ENCODE results near the gene GATM.

DNA sequence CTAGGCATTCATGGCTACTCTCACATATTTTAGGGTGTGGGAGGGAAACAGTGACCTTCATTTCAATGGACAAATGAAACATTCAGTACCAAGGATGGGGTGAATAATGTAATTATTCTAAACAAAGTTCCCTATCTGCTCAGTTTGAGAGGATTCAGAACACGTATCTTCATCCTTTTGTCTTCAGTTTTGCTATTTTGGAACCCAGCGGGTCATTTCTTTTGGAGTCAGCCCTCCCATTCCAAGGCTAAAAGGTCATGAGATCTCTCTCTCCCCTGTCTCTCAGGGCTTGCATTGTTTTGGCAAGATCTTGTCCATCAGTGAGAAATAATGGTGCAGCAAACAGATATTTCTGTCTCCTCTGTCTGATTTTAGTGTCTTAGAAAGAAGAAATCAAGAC is 16.3 kb upstream of the GATM start:
- TF ChIP-seq, protein P1, sequence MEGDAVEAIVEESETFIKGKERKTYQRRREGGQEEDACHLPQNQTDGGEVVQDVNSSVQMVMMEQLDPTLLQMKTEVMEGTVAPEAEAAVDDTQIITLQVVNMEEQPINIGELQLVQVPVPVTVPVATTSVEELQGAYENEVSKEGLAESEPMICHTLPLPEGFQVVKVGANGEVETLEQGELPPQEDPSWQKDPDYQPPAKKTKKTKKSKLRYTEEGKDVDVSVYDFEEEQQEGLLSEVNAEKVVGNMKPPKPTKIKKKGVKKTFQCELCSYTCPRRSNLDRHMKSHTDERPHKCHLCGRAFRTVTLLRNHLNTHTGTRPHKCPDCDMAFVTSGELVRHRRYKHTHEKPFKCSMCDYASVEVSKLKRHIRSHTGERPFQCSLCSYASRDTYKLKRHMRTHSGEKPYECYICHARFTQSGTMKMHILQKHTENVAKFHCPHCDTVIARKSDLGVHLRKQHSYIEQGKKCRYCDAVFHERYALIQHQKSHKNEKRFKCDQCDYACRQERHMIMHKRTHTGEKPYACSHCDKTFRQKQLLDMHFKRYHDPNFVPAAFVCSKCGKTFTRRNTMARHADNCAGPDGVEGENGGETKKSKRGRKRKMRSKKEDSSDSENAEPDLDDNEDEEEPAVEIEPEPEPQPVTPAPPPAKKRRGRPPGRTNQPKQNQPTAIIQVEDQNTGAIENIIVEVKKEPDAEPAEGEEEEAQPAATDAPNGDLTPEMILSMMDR (conservative IDR thresholded peaks at IDR 0.05; ENCODE audit: low read length), result no peak
- TF ChIP-seq EZH2phosphoT487 (IDR thresholded peaks at IDR 0.05; ENCODE audit: borderline replicate concordance), result no peak

Measured in Loucy (cell line).